ELR (cell line): Measurements from ENCODE around the gene POLG2.
"Not testable (repeated sequence)": the region's sequence is repeated elsewhere in the genome, so short reads cannot be mapped to it uniquely, and the experiment has no call there.

Experiments used
- DNase-seq: peaks from one replicate; pipeline ENCODE4 v3.0.0-alpha.2; 2015; ENCODE audit warnings: low read depth

Gene POLG2

GRCh38 chr17:64484380-64484779 lies 12.5 kb downstream of the POLG2 start:
- no peak for DNase-seq

DNA sequence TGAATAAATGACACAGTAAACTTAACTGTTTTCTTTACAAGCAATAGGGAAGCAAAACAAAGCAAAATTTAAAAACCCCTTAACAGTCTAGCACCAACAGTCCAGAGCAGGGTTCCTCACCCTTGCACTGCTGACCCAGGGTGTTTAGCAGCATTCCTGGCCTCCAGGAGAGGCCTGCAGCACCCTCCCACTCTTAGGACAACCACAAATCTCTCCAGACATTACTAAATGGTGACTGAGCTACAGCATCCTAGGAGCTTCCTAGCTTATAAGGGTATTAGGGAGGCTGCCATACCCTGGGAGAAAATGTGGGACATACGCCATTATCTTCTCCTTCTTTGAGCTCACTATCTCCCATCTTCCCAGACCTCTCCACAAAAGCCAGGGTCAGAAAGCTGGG lies 15.9 kb downstream of the POLG2 start:
- no peak for DNase-seq

- DNase-seq, result no peak
These were observed 19.0 kb downstream of the POLG2 start for GRCh38 chr17:64477849-64478248.

GRCh38 chr17:64472564-64472963 lies 24.3 kb downstream of the POLG2 start:
- DNase-seq, result no peak

GRCh38 chr17:64471440-64471839 lies 25.4 kb downstream of the POLG2 start:
- DNase-seq, result no peak

DNA sequence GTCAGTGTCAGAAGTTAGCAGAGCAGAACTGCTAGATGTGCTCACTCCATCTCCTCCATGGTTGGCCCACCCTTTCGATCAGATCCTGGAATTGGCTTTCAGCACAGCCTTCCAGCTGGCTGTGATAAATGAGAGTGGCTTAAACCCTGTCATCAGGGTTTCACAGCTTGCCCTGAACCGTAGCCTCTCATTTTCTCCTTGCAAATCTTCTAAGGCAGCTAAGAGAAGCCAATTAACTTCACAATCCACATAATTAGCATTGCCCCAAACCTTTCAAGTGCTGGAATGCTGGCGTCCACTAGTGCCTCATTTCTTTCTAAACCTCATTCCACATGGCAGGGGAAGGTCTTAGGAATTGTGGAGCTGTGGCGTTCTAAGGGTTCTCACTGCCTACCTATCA lies 26.2 kb downstream of the POLG2 start:
- DNase-seq, result no peak

GRCh38 chr17:64466834-64467233 lies 30.0 kb downstream of the POLG2 start:
- DNase-seq, result not testable (repeated sequence)

GRCh38 chr17:64466019-64466735 lies 30.7 kb downstream of the POLG2 start:
- DNase-seq, result no peak

GRCh38 chr17:64461788-64462187 lies 35.1 kb downstream of the POLG2 start:
- no peak for DNase-seq

DNA sequence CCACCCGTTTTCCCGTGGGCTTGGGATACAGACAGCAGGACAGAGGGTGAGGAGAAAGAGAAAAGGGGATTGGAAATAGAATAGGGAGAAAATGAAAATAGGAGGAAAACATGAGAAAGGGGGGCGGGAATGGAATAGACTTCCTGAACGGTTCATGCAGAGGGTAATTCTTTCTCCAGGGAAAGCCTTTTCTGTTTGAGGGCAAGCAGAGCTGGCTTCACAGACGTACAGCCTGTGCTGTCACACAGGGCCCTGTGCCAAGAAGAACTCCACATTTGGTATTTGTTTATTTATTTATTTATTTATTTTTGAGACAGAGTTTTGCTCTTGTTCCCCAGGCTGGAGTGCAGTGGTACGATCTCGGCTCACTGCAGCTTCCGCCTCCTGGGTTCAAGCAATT lies 35.9 kb downstream of the POLG2 start:
- no peak for DNase-seq

DNA sequence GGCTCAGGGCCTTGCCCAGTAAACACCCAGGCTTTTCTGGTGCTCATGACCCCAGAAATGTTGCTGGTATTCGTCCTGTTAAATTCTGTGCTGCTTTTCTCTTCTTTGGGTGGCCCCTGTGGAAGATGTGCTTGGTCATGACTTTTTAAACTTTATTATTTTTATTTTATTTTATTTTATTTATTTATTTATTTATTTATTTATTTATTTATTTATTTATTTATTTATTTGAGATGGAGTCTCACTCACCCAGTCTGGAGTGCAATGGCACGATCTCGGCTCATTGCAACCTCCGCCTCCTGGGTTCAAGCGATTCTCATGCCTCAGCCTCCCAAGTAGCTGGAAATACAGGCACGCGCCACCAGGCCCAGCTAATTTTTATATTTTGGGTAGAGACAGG lies 37.0 kb downstream of the POLG2 start:
- DNase-seq, result not testable (repeated sequence)

DNA sequence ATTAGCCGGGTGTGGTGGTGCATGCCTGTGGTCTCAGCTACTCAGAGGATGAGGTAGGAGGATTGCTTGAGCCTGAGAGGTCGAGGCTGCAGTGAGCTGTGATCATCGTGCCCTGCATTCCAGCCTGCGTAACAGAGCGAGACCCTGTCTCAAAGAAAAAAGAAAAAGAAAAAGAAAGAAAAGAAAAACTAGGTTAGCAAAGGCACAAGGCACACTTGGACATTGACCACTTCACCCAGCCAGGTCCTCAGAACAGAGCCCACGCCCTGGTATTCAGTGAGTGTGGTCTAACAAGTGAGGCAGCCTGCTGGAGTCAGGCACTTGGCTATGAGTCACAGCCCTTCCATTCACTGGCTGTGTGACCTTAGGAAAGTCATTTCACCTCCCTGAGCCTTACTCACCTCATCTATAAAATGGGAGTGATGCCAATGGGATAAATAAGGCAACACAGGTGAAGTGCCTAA lies 37.5 kb downstream of the POLG2 start:
- DNase-seq, result peak; percentile 93

GRCh38 chr17:64458756-64459155 lies 38.1 kb downstream of the POLG2 start:
- no peak for DNase-seq

GRCh38 chr17:64457156-64457555 lies 39.7 kb downstream of the POLG2 start:
- DNase-seq, result peak; percentile 17

- DNase-seq, result peak; percentile 33
These were observed 40.6 kb downstream of the POLG2 start for GRCh38 chr17:64455993-64456885.

GRCh38 chr17:64449545-64449944 lies 47.3 kb downstream of the POLG2 start:
- no peak for DNase-seq

- peak; percentile 86 for DNase-seq
These were observed 48.0 kb downstream of the POLG2 start, which contains the start of gene MILR1 for GRCh38 chr17:64448665-64449512. MILR1 (plus strand) TSS chr17:64449115; CDS start chr17:64449169, 54 bp downstream.

- DNase-seq, result no peak
These were observed 49.3 kb downstream of the POLG2 start for GRCh38 chr17:64447526-64447925.

DNA sequence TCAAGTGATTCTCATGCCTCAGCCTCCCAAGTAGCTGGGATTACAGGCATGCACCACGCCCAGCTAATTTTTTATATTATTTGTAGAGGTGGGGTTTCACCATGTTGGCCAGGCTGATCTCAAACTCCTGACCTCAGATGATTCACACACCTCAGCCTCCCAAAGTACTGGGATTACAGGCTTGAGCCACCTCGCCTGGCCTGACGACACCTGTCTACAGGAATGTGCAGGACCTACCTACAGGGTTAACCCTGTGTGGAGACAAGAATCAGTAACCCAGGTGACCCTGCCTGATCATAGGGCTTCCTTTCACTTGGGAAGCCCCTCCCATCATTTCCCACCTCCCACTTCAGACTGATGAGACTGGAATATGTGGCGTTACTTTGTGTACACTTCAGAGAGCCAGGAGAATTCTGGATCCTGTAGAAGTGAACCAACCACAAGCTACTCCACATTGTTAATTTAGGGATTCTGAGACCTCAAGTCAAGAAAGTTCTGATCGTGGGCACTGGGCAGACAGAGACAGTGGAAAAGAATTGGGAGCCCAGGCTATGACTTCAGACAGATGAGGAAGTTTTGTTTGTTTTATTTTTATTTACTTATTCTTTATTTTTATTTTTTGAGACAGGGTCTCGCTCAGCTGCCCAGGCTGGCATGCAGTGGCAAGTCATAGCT lies 53.6 kb downstream of the POLG2 start:
- DNase-seq, result no peak

DNA sequence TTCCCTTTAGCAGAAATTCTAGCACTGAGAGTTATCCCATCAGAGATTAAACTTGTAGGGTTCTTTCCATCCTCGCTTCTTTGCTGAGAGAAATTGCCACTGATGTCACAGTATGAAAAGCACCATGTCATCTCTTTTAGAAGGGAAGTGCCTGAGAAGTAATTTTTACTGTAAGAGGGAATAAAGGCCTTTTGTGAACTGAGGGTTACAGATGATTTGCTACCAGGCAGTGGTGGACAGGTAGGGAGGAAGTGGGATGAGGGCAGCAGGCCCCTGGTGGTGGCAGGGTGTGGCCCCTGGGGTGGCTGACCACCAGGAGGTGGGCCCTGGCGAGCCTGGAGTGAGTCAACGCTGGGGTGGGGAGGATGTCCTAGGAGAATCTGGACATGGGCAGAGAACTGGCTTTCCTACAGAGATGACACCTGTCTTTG lies 54.3 kb downstream of the POLG2 start:
- DNase-seq, result no peak

- peak; percentile 43 for DNase-seq
These were observed 54.9 kb downstream of the POLG2 start for GRCh38 chr17:64441772-64442540.
